Ammon's horn (tissue), 1 donor: ENCODE data around the gene VASN.

Source experiments
- DNase-seq: peaks from one replicate; pipeline ENCODE4 v3.0.0-alpha.2; 2016; ENCODE audit warnings: low spot score

The VASN gene

GRCh38 chr16:4372578-4373355, 1.1 kb downstream of the VASN start:
- no peak for DNase-seq

GRCh38 chr16:4373356-4373908, 1.8 kb downstream of the VASN start:
- no peak for DNase-seq

- peak; percentile 57 for DNase-seq
Measured at GRCh38 chr16:4373909-4374742, 2.5 kb downstream of the VASN start.

- DNase-seq: no peak
Measured at GRCh38 chr16:4375717-4376116, 4.1 kb downstream of the VASN start.

GRCh38 chr16:4376126-4376892, 4.7 kb downstream of the VASN start:
- DNase-seq: peak; percentile 84

- DNase-seq: no peak
Measured at GRCh38 chr16:4376893-4377572, 5.4 kb downstream of the VASN start.

GRCh38 chr16:4377573-4378154, 6.0 kb downstream of the VASN start:
- peak; percentile 40 for DNase-seq

GRCh38 chr16:4378161-4378666, 6.6 kb downstream of the VASN start:
- no peak for DNase-seq

GRCh38 chr16:4378999-4379690, 7.5 kb downstream of the VASN start:
- DNase-seq: no peak

- no peak for DNase-seq
Measured at GRCh38 chr16:4380119-4381063, 8.7 kb downstream of the VASN start.

GRCh38 chr16:4381072-4381934, 9.7 kb downstream of the VASN start:
- peak; percentile 77 for DNase-seq

GRCh38 chr16:4381935-4382794, 10.5 kb downstream of the VASN start:
- DNase-seq: no peak

- no peak for DNase-seq
Measured at GRCh38 chr16:4382795-4383357, 11.2 kb downstream of the VASN start.

GRCh38 chr16:4383591-4384444, 12.2 kb downstream of the VASN start:
- no peak for DNase-seq

GRCh38 chr16:4384509-4384942, 12.9 kb downstream of the VASN start:
- DNase-seq: no peak
